HepG2 (cell line): Measurements from ENCODE around the gene ITGAX. TPM values are rescaled to one million over a fixed set of nuclear protein-coding genes. Genes with fewer than 3 reads are reported as not detected.
"Not testable (repeated sequence)": the region's sequence is repeated elsewhere in the genome, so short reads cannot be mapped to it uniquely, and the experiment has no call there.

Source experiments
- ATAC-seq: fragments of 200-7000 bp; cut with Tn5 transposase; 3 replicates; pipeline ENCODE4 v1.9.1; 2020; ENCODE audit warnings: mild to moderate bottlenecking, moderate library complexity
- BruUV-seq: library from RNA; stranded (reverse); fragments of 400-500 nt; replicated peaks from 2 replicates; lab custom pipeline; 2021; lab: Mats Ljungman, UMichigan
- CTCF ChIA-PET: fragments of 300-600 bp; formaldehyde crosslinking; extraction: SDS; loops from one replicate; lab custom pipeline; 2021; ENCODE audit warnings: low total read pairs, inconsistent platforms, low intra/inter-chr PET ratio; lab: Yijun Ruan, JAX
- POLR2A ChIA-PET: fragments of 350-600 bp; sonication (Branson Sonifier 250); formaldehyde crosslinking; loops from one replicate; lab custom pipeline; 2020; ENCODE audit warnings: antibody characterized with exemption, inconsistent platforms; lab: Yijun Ruan, JAX
- DNase-seq: peaks from one replicate; pipeline ENCODE4 v3.0.0-alpha.2; 2015; ENCODE audit warnings: low spot score
- FAIRE-seq: peaks from 3 replicates; lab custom pipeline; 2011; peaks lifted over from hg19 to GRCh38; lab: Jason Lieb, UNC
- H2AFZ ChIP-seq: one replicate; pipeline ENCODE4 v1.6.1; 2011; ENCODE audit warnings: low read length, inconsistent platforms
- H3K27ac ChIP-seq: fragments of 300-600 bp; 3 replicates; pipeline ENCODE4 v1.8.0; 2011; ENCODE audit warnings: mixed run types, mild to moderate bottlenecking, mixed read lengths, low read length, inconsistent platforms; ENCODE audit not compliant: insufficient read depth; ENCODE audit errors: extremely low read length
- H3K27me3 ChIP-seq, 2 experiments: fragments of 200-600 bp in 1 of 2; 2 replicates in 1 of 2; 3 replicates in 1 of 2; pipeline versions ENCODE4 v1.6.0 to v1.8.0; 2011; ENCODE audit warnings: low read length in 2 of 2, mild to moderate bottlenecking in 2 of 2, moderate library complexity in 2 of 2, inconsistent platforms in 1 of 2; ENCODE audit not compliant: insufficient read depth in 2 of 2, control insufficient read depth in 1 of 2
- H3K36me3 ChIP-seq, 2 experiments: fragments of 200-600 bp in 1 of 2; replicated peaks in 1 of 2; 2 replicates in 1 of 2; 3 replicates in 1 of 2; pipeline versions ENCODE4 v1.5.1 to v1.8.0; 2011; ENCODE audit warnings: low read length in 2 of 2, inconsistent platforms in 1 of 2; ENCODE audit not compliant: insufficient read depth in 2 of 2, control insufficient read depth in 1 of 2
- H3K4me1 ChIP-seq: 2 replicates; pipeline ENCODE4 v1.5.1; 2012; ENCODE audit warnings: low read length, inconsistent platforms; ENCODE audit not compliant: insufficient read depth
- H3K4me2 ChIP-seq: 2 replicates; pipeline ENCODE4 v1.6.0; 2011; ENCODE audit warnings: low read depth, low read length, inconsistent platforms
- H3K4me3 ChIP-seq, 3 experiments: fragments of 200-600 bp in 1 of 3; sonication (generic), shearing (Covaris generic) in 1 of 3; replicated peaks in 1 of 3; 2 replicates each; pipeline ENCODE4 v1.5.1; 2011 to 2016; ENCODE audit warnings: low read length in 3 of 3, inconsistent platforms in 2 of 3, low read depth in 2 of 3, mild to moderate bottlenecking in 2 of 3, control low read depth in 1 of 3, mixed read lengths in 1 of 3; ENCODE audit not compliant: insufficient read depth in 1 of 3
- H3K79me2 ChIP-seq: one replicate; pipeline ENCODE4 v1.6.1; 2011; ENCODE audit warnings: low read length, inconsistent platforms; ENCODE audit not compliant: insufficient read depth
- H3K9ac ChIP-seq: 2 replicates; pipeline ENCODE4 v1.6.0; 2011; ENCODE audit warnings: mild to moderate bottlenecking, low read depth, low read length, inconsistent platforms; ENCODE audit not compliant: insufficient read depth
- H3K9me3 ChIP-seq: 2 replicates; pipeline ENCODE4 v1.5.1; 2012; ENCODE audit warnings: mild to moderate bottlenecking, low read length
- H4K20me1 ChIP-seq: 2 replicates; pipeline ENCODE4 v1.6.0; 2011; ENCODE audit warnings: inconsistent platforms, mild to moderate bottlenecking, low read length, moderate library complexity; ENCODE audit not compliant: insufficient read depth
- FIP1L1 ChIP-seq: fragments of 200-400 bp; formaldehyde crosslinking; IDR thresholded peaks from 2 replicates; pipeline ENCODE4 v1.6.1; 2018; ENCODE audit warnings: low read depth, mild to moderate bottlenecking, low read length, moderate library complexity, borderline replicate concordance; ENCODE audit not compliant: insufficient read depth
- FOXA1 ChIP-seq, 2 experiments: fragments of 450-650 bp in 1 of 2; sonication (generic) in 1 of 2; formaldehyde crosslinking in 1 of 2; IDR thresholded peaks; 2 replicates each; pipeline versions ENCODE4 v1.4.0 to v1.6.1; 2016 to 2020; ENCODE audit warnings: missing genetic modification reagents in 1 of 2
- FOXC1 ChIP-seq: sonication (generic); formaldehyde crosslinking; IDR thresholded peaks from 2 replicates; pipeline ENCODE4 v1.8.0; 2022; ENCODE audit warnings: mild to moderate bottlenecking, missing genetic modification reagents, borderline replicate concordance
- GATAD2A ChIP-seq: IDR thresholded peaks from 2 replicates; pipeline ENCODE4 v1.6.1; 2016
- HIVEP1 ChIP-seq: sonication (generic); formaldehyde crosslinking; IDR thresholded peaks from 2 replicates; pipeline ENCODE4 v1.4.0; 2020; ENCODE audit warnings: mild to moderate bottlenecking, missing genetic modification reagents
- KLF13 ChIP-seq: sonication (generic); formaldehyde crosslinking; IDR thresholded peaks from 2 replicates; pipeline ENCODE4 v1.4.0; 2020; ENCODE audit warnings: mild to moderate bottlenecking, missing genetic modification reagents
- NFATC3 ChIP-seq: sonication (generic); formaldehyde crosslinking; IDR thresholded peaks from 2 replicates; pipeline ENCODE4 v1.5.1; 2020; ENCODE audit warnings: mild to moderate bottlenecking, missing genetic modification reagents
- PCBP1 ChIP-seq: fragments of 200-400 bp; formaldehyde crosslinking; IDR thresholded peaks from 2 replicates; pipeline ENCODE4 v1.6.1; 2017; ENCODE audit warnings: mild to moderate bottlenecking, low read depth, low read length, borderline replicate concordance
- U2AF2 ChIP-seq: fragments of 200-400 bp; formaldehyde crosslinking; IDR thresholded peaks from 2 replicates; pipeline ENCODE4 v1.6.1; 2017; ENCODE audit warnings: low read depth, mild to moderate bottlenecking, low read length
- ZNF253 ChIP-seq: sonication (generic); formaldehyde crosslinking; IDR thresholded peaks from 2 replicates; pipeline ENCODE4 v1.8.0; 2022; ENCODE audit warnings: mild to moderate bottlenecking, missing genetic modification reagents, borderline replicate concordance
- WGBS: methylation state at CpG from one replicate; pipeline ENCODE4 v1.1.6; 2017; ENCODE audit warnings: low lambda C conversion rate; 5-methylcytosine and 5-hydroxymethylcytosine counted together
- in situ Hi-C: cut with HindIII; loops from 2 replicates; pipeline ENCODE4 v1.10.0; 2017; ENCODE audit warnings: low pct_unique_long_range_greater_than_20kb; ENCODE audit not compliant: extremely low pct_ligation_motif_present
- intact Hi-C: fragments of 100-400 bp; cut with micrococcal nuclease; formaldehyde crosslinking; loops from one replicate; pipeline ENCODE4 v1.10.0; 2022; ENCODE audit not compliant: unreplicated experiment
- polyA plus RNA-seq, 8 experiments: library from polyadenylated mRNA; depleted of rRNA in 3 of 8; stranded (reverse) in 7 of 8; unstranded in 1 of 8; fragments of >200 nt; fragmentation: Illumina TruSeq in 4 of 8; extraction: Trizol in 4 of 8; gene quantifications; 2 replicates each; pipeline versions ENCODE4 v1.2.1 to v1.2.3, GENCODE V29; 2011 to 2016; ENCODE audit warnings: low read depth in 4 of 8, missing spikeins in 1 of 8, mixed read lengths in 1 of 8; ENCODE audit not compliant: insufficient read depth in 1 of 8
- total RNA-seq, 5 experiments: library from RNA; depleted of rRNA; stranded (reverse); fragments of >200 nt; fragmentation: Illumina TruSeq; extraction: Trizol; gene quantifications; 2 replicates each; pipeline ENCODE4 v1.2.3, GENCODE V29; 2016; ENCODE audit warnings: low read depth in 1 of 5

Gene ITGAX
- total and polyA plus RNA-seq, 2 of the 13 experiments (the other 11 are each of a cell fraction or from before 2014, with no cell fraction given) = 0.32 TPM; not detected in 1

DNA sequence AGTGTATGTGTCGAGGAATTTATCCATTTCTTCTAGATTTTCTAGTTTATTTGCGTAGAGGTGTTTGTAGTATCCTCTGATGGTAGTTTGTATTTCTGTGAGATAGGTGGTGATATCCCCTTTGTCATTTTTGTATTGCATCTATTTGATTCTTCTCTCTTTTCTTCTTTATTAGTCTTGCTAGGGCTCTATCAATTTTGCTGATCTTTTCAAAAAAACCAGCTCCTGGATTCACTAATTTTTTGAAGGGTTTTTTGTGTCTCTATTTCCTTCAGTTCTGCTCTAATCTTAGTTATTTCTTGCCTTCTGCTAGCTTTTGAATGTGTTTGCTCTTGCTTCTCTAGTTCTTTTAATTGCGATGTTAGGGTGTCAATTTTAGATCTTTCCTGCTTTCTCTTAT lies 46.6 kb upstream of the ITGAX start:
- H4K20me1 ChIP-seq, POLR2A ChIA-PET, in situ Hi-C loops, BruUV-seq, CTCF ChIA-PET, H3K27me3 ChIP-seq, H2AFZ ChIP-seq, H3K4me2 ChIP-seq, H3K9me3 ChIP-seq, H3K36me3 ChIP-seq, H3K4me3 ChIP-seq, FAIRE-seq, H3K9ac ChIP-seq, H3K4me1 ChIP-seq, H3K27ac ChIP-seq, DNase-seq, ATAC-seq, intact Hi-C loops, H3K79me2 ChIP-seq: not testable (repeated sequence)
- WGBS = 4% methylated on average over 3 of the region's 3 CpGs

DNA sequence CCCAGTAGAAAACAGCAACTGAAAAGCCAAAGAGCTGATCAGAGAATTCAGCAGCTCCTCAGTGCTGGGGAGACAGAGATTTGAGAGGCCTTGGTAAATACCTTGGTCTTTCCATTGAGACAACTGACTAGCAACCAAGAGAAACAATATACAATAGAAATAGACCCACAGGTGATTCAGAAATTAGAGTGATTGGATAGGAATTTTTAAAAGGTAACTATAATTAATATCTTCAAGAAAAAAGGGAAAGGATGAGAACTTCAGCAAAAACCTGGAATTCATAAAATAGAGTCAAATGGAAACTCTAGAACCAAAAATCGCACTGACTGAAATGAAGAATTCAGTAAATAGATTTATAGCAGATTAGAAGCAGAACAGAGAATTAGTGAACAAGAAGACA lies 32.5 kb upstream of the ITGAX start:
- Histone ChIP-seq H3K79me2 (no peaks in the 10 kb centered on the region), H2AFZ (no peak overlapping the region), H4K20me1 (no peaks in the 10 kb centered on the region), H3K4me2 (no peak overlapping the region), H3K9me3 (peaks cover 15% of the 10 kb centered on the region), H3K36me3 (no peaks in the 10 kb centered on the region), H3K27ac (no peak overlapping the region), H3K4me3 (no peak overlapping the region), H3K27me3 (peaks cover 2 to 12% of the 10 kb centered on the region in 2 experiments; a peak in 1 of 5 replicates), H3K9ac (no peak overlapping the region), H3K4me1 (no peaks in the 10 kb centered on the region)
- TF ChIP-seq PCBP1 = no peak
- TF ChIP-seq NFATC3 (CRISPR knock-in tag) = no peak
- no peak for TF ChIP-seq ZNF253 (CRISPR knock-in tag)
- no peak for TF ChIP-seq GATAD2A (CRISPR knock-in tag)
- TF ChIP-seq U2AF2 = no peak
- no peak for TF ChIP-seq FOXC1 (CRISPR knock-in tag)
- no peak for TF ChIP-seq FIP1L1
- TF ChIP-seq HIVEP1 (CRISPR knock-in tag) = no peak
- no peak for TF ChIP-seq KLF13
- no peak for TF ChIP-seq FOXA1 (IDR thresholded peaks at IDR 0.05)
- no peak for TF ChIP-seq FOXA1 (CRISPR knock-in tag; IDR thresholded peaks at IDR 0.05)
- ATAC-seq (no peak), DNase-seq (no peak), FAIRE-seq (no peak)
- ChIA-PET POLR2A (no interaction called here), CTCF (no interaction called here)
- intact Hi-C loops (no loop called here), in situ Hi-C loops (no loop called here)
- WGBS = 0% methylated on average over 1 of the region's 1 CpG
- no TSS peak for BruUV-seq
